Stimulated activated CD4-positive, alpha-beta T cell treated with anti-CD3 and anti-CD28 coated beads, TNF-alpha, amount 100 ng/mL, for 48 hours (primary cell): ENCODE measurements around the gene RHBG.

ENCODE experiments used
- DNase-seq, 3 donors: peaks; one replicate each; pipeline ENCODE4 v3.0.0-alpha.2; 2020; ENCODE audit warnings: low read depth in 3 of 3

The RHBG gene

GRCh38 chr1:156386134-156386901, 17.3 kb downstream of the RHBG start:
- DNase-seq, result no peak

- DNase-seq, result no peak
Observed at GRCh38 chr1:156386949-156387869, 18.2 kb downstream of the RHBG start.

GRCh38 chr1:156387870-156388173, 18.8 kb downstream of the RHBG start:
- DNase-seq, result no peak

GRCh38 chr1:156388174-156389137, 19.4 kb downstream of the RHBG start:
- no peak for DNase-seq

GRCh38 chr1:156389311-156389710, 20.3 kb downstream of the RHBG start:
- DNase-seq, result no peak

GRCh38 chr1:156390469-156391365, 21.7 kb downstream of the RHBG start:
- DNase-seq, result no peak

- no peak for DNase-seq
Observed at GRCh38 chr1:156391366-156391677, 22.3 kb downstream of the RHBG start.

GRCh38 chr1:156391701-156392100, 22.7 kb downstream of the RHBG start:
- DNase-seq, result no peak

- DNase-seq, result no peak
Observed at GRCh38 chr1:156392452-156392853, 23.4 kb downstream of the RHBG start.

GRCh38 chr1:156393095-156393494, 24.1 kb downstream of the RHBG start:
- DNase-seq, result no peak

- DNase-seq, result no peak
Observed at GRCh38 chr1:156394082-156394481, 25.1 kb downstream of the RHBG start.

GRCh38 chr1:156394835-156395461, 25.9 kb downstream of the RHBG start:
- no peak for DNase-seq

- DNase-seq, result no peak
Observed at GRCh38 chr1:156399355-156400125, 30.5 kb downstream of the RHBG start.

GRCh38 chr1:156400191-156400935, 31.4 kb downstream of the RHBG start:
- DNase-seq, result no peak

GRCh38 chr1:156401041-156401574, 32.1 kb downstream of the RHBG start:
- no peak for DNase-seq

GRCh38 chr1:156401681-156402081, 32.7 kb downstream of the RHBG start:
- DNase-seq, result no peak

- DNase-seq, result no peak
Observed at GRCh38 chr1:156402331-156403020, 33.5 kb downstream of the RHBG start.

- DNase-seq, result no peak
Observed at GRCh38 chr1:156405670-156406069, 36.7 kb downstream of the RHBG start.
